ENCODE data around the gene HAGH. TPM values are rescaled to one million over a fixed set of nuclear protein-coding genes. Genes with fewer than 3 reads are reported as not detected.
A peak's percentile ranks its signal among the peaks of the same experiment; 100 is the strongest.

Gene HAGH
- total RNA-seq, 2 experiments from 2014 or later = 29.9 to 30.1 TPM

GRCh38 chr16:1779234-1779701 lies 47.4 kb downstream of the HAGH start:
- intact Hi-C loops (cut with micrococcal nuclease) = no loop called here
- no peak overlapping the region for H3K4me3 Mint-ChIP-seq
- H3K4me1 Mint-ChIP-seq (ENCODE audit: low read depth) = peaks cover 23% of the 10 kb centered on the region
- DNase-seq = no peak
- no peaks in the 10 kb centered on the region for H3K9me3 Mint-ChIP-seq
- no peak overlapping the region for H3K27ac Mint-ChIP-seq
- CTCF ChIA-PET = no interaction called here
- no peaks in the 10 kb centered on the region for H3K27me3 Mint-ChIP-seq (ENCODE audit: low read depth)
- no peaks in the 10 kb centered on the region for H3K36me3 Mint-ChIP-seq (ENCODE audit: low read depth)

DNA sequence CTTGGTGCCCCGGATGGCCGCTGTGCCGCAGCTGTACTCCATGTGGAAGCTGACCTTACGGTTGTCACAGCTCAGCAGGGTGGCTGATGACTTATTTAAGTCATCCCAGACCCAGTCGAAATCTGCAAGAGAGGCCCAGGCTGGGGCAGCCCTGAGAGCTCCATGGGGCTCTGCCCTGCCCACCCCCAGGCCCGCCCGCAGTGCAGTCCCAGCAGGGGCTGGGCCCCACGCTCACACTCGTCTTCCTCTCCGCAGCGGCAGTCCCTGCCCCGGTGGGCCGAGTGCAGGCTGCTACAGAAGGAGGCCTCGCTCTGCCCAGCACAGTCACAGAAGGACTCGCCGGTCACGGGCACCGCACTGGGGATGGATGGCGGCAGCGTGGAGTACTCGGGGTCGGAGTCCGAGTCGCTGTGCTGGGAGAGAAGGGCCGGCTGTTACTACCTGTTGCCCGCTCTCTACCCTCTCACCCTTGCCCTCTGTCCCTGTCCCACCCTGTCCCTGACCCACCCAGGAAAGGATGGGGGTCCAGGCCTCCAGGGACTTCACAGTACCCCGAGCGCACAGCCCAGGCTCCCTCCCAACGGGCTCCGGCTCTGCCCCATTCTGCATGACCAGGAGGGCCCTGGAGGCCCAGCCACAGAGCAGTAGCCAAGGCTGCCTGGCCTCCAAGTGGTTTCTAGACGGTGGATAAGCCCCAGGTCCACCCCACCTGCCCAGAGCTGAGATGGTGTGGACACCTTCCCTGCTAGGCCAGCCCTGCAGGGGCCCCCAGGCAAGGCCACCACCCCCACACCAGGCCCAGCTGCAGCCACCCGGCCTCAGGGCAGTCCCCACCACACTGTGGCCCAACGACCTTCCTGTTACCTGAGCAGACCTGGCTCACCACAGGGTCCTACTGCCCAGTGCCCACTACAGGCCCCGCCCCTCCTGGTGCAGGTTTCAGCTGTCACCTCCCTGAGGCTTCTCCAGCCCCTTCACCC lies 48.1 kb downstream of the HAGH start:
- peaks cover 21% of the 10 kb centered on the region for H3K4me1 Mint-ChIP-seq (ENCODE audit: low read depth)

GRCh38 chr16:1777375-1778199 lies 49.0 kb downstream of the HAGH start:
- H3K27me3 Mint-ChIP-seq (ENCODE audit: low read depth) = no peaks in the 10 kb centered on the region
- no peak overlapping the region for H3K27ac Mint-ChIP-seq
- H3K4me3 Mint-ChIP-seq = no peak overlapping the region
- intact Hi-C loops (cut with micrococcal nuclease) = no loop called here
- CTCF ChIA-PET = no interaction called here
- H3K9me3 Mint-ChIP-seq = no peaks in the 10 kb centered on the region
- H3K36me3 Mint-ChIP-seq (ENCODE audit: low read depth) = peaks cover 1% of the 10 kb centered on the region
- H3K4me1 Mint-ChIP-seq (ENCODE audit: low read depth) = peaks cover 17% of the 10 kb centered on the region
- no peak for DNase-seq

More for the DNA sequence above, 48.1 kb downstream of the HAGH start:
- CTCF ChIA-PET = no interaction called here
- Mint-ChIP-seq H3K36me3 (ENCODE audit: low read depth) (no peaks in the 10 kb centered on the region), H3K9me3 (no peaks in the 10 kb centered on the region), H3K4me3 (no peak overlapping the region), H3K27ac (no peak overlapping the region), H3K27me3 (ENCODE audit: low read depth) (no peaks in the 10 kb centered on the region)
- no peak for DNase-seq
- intact Hi-C loops (cut with micrococcal nuclease) = no loop called here

DNA sequence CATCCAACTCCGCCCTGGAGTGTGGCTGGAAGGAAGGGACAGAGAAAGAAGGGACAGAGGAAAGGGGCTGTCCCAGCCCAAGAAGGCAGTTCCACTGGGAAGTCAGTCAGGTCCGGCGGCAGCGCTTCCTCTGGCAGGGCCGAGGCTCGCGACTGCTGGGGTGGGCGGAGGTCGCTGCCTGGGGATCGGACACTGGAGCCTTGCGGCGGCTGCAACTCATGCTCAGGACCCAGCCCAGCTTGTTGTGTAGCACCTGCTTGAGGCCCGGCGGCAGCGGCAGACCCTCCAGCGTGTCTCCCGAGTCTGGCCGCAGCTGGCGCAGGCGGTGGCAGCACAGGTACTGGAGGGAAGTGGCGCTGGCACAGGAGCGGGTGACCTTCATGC lies 49.6 kb downstream of the HAGH start:
- no peak overlapping the region for H3K4me3 Mint-ChIP-seq
- intact Hi-C loops (cut with micrococcal nuclease) = no loop called here
- CTCF ChIA-PET = no interaction called here
- no peak for DNase-seq
- no peaks in the 10 kb centered on the region for H3K27me3 Mint-ChIP-seq (ENCODE audit: low read depth)
- H3K9me3 Mint-ChIP-seq = no peaks in the 10 kb centered on the region
- H3K4me1 Mint-ChIP-seq (ENCODE audit: low read depth) = peaks cover 17% of the 10 kb centered on the region
- no peak overlapping the region for H3K27ac Mint-ChIP-seq
- peaks cover 6% of the 10 kb centered on the region for H3K36me3 Mint-ChIP-seq (ENCODE audit: low read depth)

- CTCF ChIA-PET = no interaction called here
- Mint-ChIP-seq H3K27ac (no peak overlapping the region), H3K36me3 (ENCODE audit: low read depth) (peaks cover 10% of the 10 kb centered on the region), H3K27me3 (ENCODE audit: low read depth) (no peaks in the 10 kb centered on the region), H3K4me1 (ENCODE audit: low read depth) (peaks cover 15% of the 10 kb centered on the region), H3K4me3 (no peak overlapping the region), H3K9me3 (no peaks in the 10 kb centered on the region)
- intact Hi-C loops (cut with micrococcal nuclease) = no loop called here
- no peak for DNase-seq
These were observed 50.0 kb downstream of the HAGH start for GRCh38 chr16:1776672-1776955.

GRCh38 chr16:1775846-1776671 lies 50.6 kb downstream of the HAGH start:
- Mint-ChIP-seq H3K4me1 (ENCODE audit: low read depth) (peaks cover 9% of the 10 kb centered on the region), H3K4me3 (no peak overlapping the region), H3K9me3 (no peaks in the 10 kb centered on the region), H3K27ac (no peak overlapping the region), H3K36me3 (ENCODE audit: low read depth) (peaks cover 10% of the 10 kb centered on the region), H3K27me3 (ENCODE audit: low read depth) (no peaks in the 10 kb centered on the region)
- no peak for DNase-seq
- CTCF ChIA-PET = no interaction called here
- intact Hi-C loops (cut with micrococcal nuclease) = no loop called here

- no peaks in the 10 kb centered on the region for H3K27me3 Mint-ChIP-seq (ENCODE audit: low read depth)
- H3K4me1 Mint-ChIP-seq (ENCODE audit: low read depth) = peaks cover 7% of the 10 kb centered on the region
- H3K27ac Mint-ChIP-seq = no peak overlapping the region
- peaks cover 10% of the 10 kb centered on the region for H3K36me3 Mint-ChIP-seq (ENCODE audit: low read depth)
- peak overlapping the region; percentile 12 for H3K4me3 Mint-ChIP-seq
- DNase-seq = no peak
- intact Hi-C loops (cut with micrococcal nuclease) = no loop called here
- CTCF ChIA-PET = interaction anchor here (0.7 to 3.5 kb wide), 2 partner anchors 7 to 22 kb away, joined by 3 to 26 read pairs; partner anchors contain the start of genes NUBP2 and SPSB3
- H3K9me3 Mint-ChIP-seq = no peaks in the 10 kb centered on the region
These were observed 51.4 kb downstream of the HAGH start for GRCh38 chr16:1775006-1775845.

DNA sequence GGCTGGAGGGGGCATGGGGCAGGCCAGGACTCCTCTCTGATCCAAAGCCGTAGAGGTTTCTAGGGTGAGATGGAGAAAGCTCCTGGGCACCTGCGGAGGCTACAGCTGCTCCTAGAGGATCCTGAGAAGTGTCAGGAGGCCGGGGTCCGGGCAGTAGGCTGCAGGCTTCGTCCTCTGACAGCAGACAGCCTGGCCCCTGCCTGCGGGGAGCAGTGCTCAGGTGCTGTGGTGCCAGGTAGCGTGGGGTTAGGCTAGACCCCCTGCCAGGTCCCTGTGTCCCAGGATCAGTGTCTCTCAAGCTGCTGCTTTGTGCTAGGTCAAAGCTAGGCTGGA lies 52.2 kb downstream of the HAGH start:
- intact Hi-C loops (cut with micrococcal nuclease) = loop anchor here (5.0 kb wide), 2 partner anchors 168 to 352 kb away; partner anchors contain the start of genes MSRB1 and UQCC4
- peaks cover 7% of the 10 kb centered on the region for H3K4me1 Mint-ChIP-seq (ENCODE audit: low read depth)
- DNase-seq = no peak
- peak overlapping the region; percentile 93 for H3K4me3 Mint-ChIP-seq
- CTCF ChIA-PET = interaction anchor here (0.7 to 3.5 kb wide), 2 partner anchors 8 to 21 kb away, joined by 3 to 26 read pairs; partner anchors contain the start of genes NUBP2 and SPSB3
- no peak overlapping the region for H3K27ac Mint-ChIP-seq
- H3K9me3 Mint-ChIP-seq = no peaks in the 10 kb centered on the region
- peaks cover 10% of the 10 kb centered on the region for H3K36me3 Mint-ChIP-seq (ENCODE audit: low read depth)
- H3K27me3 Mint-ChIP-seq (ENCODE audit: low read depth) = no peaks in the 10 kb centered on the region

DNA sequence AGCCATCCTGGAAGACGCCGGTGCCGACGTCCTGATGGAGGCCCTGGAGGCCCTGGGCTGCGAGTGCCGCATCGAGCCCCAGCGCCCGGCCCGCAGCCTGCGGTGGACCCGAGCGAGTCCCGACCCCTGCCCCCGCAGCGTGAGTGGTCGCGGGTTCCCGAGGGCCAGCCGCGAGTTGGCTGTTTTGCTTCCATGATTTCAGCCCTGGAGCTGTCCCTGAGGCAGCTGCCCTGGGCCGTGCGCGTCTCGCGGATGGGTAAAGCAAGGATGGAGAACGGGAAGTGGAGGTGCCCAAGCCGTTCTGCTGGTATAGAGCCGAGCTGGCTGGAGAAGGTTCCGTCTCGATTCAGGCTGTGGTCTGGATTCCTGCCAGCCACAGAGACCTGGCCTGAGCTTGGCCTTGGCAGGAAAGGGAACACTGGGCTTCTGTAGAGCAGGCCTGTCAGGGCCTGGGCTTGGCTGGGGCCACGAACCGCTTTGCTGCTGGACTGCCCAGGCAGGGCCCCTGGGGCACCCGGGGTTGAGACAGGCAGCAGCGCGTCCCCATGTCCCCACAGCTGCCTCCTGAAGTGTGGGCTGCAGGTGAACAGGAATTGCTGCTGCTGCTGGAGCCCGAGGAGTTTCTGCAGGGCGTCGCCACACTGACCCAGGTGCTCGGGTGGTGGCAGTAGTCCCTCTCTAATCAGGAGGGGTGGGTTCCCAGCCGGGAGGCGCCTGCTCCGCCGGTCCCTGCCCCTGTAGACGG lies 52.8 kb downstream of the HAGH start:
- CTCF ChIA-PET = interaction anchor here (1.8 to 3.5 kb wide), 2 partner anchors 9 to 68 kb away, joined by 10 to 26 read pairs; partner anchors contain the start of genes MAPK8IP3, NUBP2 and SPSB3
- Mint-ChIP-seq H3K27ac (peak overlapping the region; percentile 32), H3K4me1 (ENCODE audit: low read depth) (peaks cover 7% of the 10 kb centered on the region), H3K36me3 (ENCODE audit: low read depth) (peaks cover 10% of the 10 kb centered on the region), H3K4me3 (peak overlapping the region; percentile 93), H3K27me3 (ENCODE audit: low read depth) (no peaks in the 10 kb centered on the region), H3K9me3 (no peaks in the 10 kb centered on the region)
- peak; percentile 38 for DNase-seq
- intact Hi-C loops (cut with micrococcal nuclease) = loop anchor here (1.0 to 5.0 kb wide), 8 partner anchors 8 to 465 kb away; partner anchors contain the start of genes CRAMP1, FAHD1, HAGH and IFT140

DNA sequence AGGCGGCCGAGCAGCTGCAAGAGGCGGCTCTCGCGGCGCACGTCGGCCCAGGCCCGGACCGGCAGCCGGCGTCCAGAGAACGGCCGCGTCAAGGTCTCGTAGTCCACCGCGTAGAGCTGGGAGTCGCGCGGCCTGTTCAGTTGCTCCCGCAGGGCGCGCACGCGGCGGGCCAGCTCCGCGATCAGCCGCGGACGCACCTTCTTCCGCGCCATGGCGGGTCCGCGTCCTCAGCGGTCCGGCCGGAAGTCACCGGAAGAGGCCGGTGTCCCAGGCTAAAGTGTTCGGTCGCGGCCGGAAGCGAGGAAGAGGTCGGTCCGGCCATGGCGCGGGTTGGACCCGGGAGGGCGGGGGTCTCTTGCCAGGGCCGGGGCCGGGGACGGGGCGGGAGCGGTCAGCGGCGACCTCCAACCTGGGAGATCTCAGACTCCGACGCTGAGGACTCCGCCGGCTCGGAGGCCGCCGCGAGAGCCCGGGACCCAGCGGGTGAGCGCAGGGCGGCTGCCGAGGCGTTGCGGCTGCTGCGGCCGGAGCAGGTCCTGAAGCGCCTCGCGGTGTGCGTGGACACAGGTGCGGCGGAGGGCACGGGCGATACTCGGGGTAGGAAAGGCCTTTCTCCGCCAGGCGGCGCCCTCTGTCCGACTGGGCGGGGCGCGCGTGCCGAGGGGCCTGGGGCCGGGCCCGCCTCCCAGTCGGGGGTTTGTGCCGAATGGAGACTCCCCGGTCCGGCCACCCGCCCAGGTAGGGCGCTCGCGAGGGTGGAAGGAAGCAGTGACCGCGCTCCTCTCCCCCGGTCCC lies 53.5 kb downstream of the HAGH start, which contains the start of gene MRPS34:
Gene MRPS34, minus strand, starts transcription at position 227 of the 795 bp plus-strand sequence. Its CDS starts 15 bp downstream, at position 212.
- DNase-seq = peak; percentile 85
- peaks cover 7% of the 10 kb centered on the region for H3K4me1 Mint-ChIP-seq (ENCODE audit: low read depth)
- intact Hi-C loops (cut with micrococcal nuclease) = loop anchor here (1.0 to 5.0 kb wide), 9 partner anchors 9 to 464 kb away; partner anchors contain the start of genes CRAMP1, FAHD1, HAGH and IFT140
- peak within 1 kb of the TSS; percentile 93 for H3K27ac Mint-ChIP-seq
- peaks cover 12% of the 10 kb centered on the region for H3K36me3 Mint-ChIP-seq (ENCODE audit: low read depth)
- no peaks in the 10 kb centered on the region for H3K9me3 Mint-ChIP-seq
- H3K4me3 Mint-ChIP-seq = peak within 1 kb of the TSS; percentile 93
- CTCF ChIA-PET = interaction anchor here (1.5 to 3.5 kb wide), 3 partner anchors 10 to 168 kb away, joined by 3 to 26 read pairs (median 10); partner anchors contain the start of genes MAPK8IP3, NUBP2 and SPSB3
- H3K27me3 Mint-ChIP-seq (ENCODE audit: low read depth) = no peaks in the 10 kb centered on the region
